ENCODE measurements around the gene ASAH2B.

DNA sequence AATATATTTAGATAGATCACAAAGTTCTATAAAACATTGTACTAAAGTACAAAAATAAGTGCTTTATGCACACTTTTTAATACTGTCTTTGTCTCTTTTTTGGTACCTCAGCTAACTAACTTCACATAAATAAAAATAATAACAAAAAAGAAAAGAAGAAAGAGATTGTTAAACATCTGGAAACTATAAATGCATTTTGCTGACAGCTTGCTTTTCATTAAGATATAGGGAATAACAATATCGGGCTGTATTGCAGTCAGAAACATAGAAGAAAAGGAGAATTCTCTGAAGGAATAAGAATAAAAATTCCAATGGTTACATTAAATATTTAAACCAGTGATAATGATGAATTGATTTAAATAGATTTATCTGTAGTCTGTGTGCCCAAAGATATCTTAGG, 59.9 kb downstream of the ASAH2B start:
- TF ChIP-seq, protein P1, sequence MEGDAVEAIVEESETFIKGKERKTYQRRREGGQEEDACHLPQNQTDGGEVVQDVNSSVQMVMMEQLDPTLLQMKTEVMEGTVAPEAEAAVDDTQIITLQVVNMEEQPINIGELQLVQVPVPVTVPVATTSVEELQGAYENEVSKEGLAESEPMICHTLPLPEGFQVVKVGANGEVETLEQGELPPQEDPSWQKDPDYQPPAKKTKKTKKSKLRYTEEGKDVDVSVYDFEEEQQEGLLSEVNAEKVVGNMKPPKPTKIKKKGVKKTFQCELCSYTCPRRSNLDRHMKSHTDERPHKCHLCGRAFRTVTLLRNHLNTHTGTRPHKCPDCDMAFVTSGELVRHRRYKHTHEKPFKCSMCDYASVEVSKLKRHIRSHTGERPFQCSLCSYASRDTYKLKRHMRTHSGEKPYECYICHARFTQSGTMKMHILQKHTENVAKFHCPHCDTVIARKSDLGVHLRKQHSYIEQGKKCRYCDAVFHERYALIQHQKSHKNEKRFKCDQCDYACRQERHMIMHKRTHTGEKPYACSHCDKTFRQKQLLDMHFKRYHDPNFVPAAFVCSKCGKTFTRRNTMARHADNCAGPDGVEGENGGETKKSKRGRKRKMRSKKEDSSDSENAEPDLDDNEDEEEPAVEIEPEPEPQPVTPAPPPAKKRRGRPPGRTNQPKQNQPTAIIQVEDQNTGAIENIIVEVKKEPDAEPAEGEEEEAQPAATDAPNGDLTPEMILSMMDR (IDR thresholded peaks at IDR 0.05; ENCODE audit: insufficient read depth, low read length, poor library complexity, severe bottlenecking) = no peak
- no peak for TF ChIP-seq EZH2phosphoT487 (conservative IDR thresholded peaks at IDR 0.05; ENCODE audit: low read length)

All from SU-DHL-6 (cell line).